Stimulated activated CD4-positive, alpha-beta T cell treated with anti-CD3 and anti-CD28 coated beads, Interleukin-15, amount 100 ng/mL, for 24 hours (primary cell): ENCODE data around the gene SAMM50.
"Not testable (repeated sequence)": the region's sequence is repeated elsewhere in the genome, so short reads cannot be mapped to it uniquely, and the experiment has no call there.

ENCODE experiments used
- DNase-seq: peaks from one replicate; pipeline ENCODE4 v3.0.0-alpha.2; 2020

The SAMM50 gene

DNA sequence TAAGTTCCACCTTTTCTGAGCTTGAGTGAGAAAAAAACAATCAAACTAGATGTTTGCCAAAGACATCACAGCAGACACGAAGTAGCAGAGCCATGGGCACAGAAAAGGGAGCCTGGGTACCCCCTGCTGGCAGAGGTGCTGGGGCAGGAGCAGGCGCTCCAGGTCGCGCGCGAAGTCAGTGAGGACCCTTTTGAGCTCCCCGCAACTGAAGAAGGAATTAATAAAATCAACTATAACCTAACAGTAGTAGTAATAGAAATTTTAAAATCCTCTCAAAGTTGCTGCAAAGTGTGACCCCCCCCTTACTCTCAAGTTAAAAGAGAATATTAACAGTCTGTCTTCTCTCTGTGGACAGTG lies 48.8 kb downstream of the SAMM50 start:
- no peak for DNase-seq

- DNase-seq = no peak
These were observed 50.3 kb downstream of the SAMM50 start for GRCh38 chr22:44005524-44005923.

- DNase-seq = no peak
These were observed 56.9 kb downstream of the SAMM50 start for GRCh38 chr22:44012162-44012561.

- no peak for DNase-seq
These were observed 57.3 kb downstream of the SAMM50 start for GRCh38 chr22:44012591-44012990.

GRCh38 chr22:44014241-44014640 lies 59.0 kb downstream of the SAMM50 start:
- DNase-seq = no peak

- DNase-seq = not testable (repeated sequence)
These were observed 61.3 kb downstream of the SAMM50 start for GRCh38 chr22:44016586-44016985.

- no peak for DNase-seq
These were observed 63.4 kb downstream of the SAMM50 start for GRCh38 chr22:44018594-44018993.

DNA sequence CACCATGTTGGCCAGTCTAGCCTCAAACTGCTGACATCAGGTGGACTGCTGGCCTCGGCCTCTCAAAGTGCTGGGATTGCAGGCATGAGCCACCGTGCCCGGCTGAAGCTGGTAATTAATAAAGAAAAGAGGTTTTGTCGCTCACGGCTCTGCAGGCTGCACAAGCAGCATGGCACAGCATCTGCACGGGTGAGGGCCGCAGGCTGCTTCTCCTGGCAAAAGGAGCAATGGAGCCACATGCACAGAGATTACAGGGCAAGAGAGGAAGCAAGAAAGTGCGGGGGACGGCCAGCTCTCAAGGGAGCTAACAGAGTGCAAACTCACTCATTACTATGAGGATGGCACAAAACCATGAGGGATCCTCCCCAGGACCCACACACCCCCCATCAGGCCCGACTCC lies 64.2 kb downstream of the SAMM50 start:
- no peak for DNase-seq

DNA sequence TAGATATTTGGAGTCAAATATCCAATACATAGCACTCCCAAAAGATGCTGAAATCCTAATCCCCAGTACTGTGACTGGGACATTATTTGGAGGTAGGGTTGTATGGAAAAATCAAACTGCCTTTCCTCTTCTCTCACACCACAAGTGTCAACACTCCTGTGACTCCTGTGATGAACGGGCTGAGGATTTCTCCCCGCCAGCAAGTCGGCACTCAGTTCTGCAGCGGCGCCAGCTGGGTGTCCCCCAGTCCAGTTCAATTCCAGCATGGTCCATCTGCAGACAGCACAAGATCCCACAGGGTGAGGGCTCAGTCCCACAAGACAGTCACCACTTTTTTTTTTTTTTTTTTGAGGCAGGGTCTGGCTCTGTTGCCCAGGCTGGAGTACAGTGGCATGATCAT lies 64.6 kb downstream of the SAMM50 start:
- no peak for DNase-seq

DNA sequence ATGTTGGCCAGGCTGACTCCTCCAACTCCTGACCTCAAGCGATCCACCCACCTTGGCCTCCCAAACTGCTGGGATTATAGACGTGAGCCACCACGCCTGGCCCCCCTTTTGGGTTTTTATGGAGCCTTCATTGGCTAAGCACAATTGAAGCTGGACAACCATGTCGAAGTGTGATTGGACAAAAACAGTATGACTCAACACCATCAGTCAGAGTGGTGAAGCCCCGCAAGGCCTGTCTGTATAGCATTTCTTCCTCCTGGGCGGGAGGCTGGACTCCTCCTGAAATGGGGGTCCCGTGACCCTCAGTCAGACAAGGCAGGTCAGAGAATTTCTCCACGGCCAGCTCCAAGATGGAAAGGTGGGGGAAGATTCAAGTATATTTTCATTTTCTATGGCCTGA lies 65.7 kb downstream of the SAMM50 start:
- DNase-seq = no peak

- peak; percentile 60 for DNase-seq
These were observed 68.4 kb downstream of the SAMM50 start for GRCh38 chr22:44023404-44024287.

DNA sequence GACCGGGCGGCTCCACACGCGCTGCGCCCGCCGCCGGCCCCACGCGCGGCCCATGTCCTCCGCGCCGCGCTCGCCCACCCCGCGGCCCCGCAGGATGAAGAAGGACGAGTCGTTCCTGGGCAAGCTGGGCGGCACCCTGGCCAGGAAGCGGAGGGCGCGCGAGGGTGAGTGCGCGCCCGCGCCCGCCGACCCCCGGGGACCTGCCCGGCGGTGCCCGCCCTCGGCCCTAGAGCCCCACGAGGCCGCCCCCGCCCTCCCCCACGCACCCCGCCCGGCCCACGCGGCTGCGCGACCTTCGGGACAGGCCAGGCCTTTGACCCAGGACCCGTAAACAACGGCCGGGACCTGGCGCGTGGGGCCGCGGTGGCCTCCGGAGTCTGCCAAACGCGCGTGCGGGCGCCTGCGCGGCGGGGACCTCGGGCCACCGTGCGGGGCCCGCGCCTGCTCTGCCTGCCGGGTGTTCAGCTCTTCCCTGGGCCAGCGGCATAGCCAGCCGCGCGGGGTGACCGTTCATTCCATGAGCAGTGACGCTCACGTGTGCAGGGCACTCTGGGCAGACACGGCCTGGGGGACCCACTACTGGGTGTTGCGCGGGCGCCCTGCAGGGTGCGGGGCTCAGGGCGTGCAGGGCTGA lies 69.2 kb downstream of the SAMM50 start, which contains the start of gene PARVB:
Gene PARVB, plus strand, starts transcription at position 15 of the 634 bp plus-strand sequence. Its CDS starts 38 bp downstream, at position 53.
- DNase-seq = peak; percentile 42

DNA sequence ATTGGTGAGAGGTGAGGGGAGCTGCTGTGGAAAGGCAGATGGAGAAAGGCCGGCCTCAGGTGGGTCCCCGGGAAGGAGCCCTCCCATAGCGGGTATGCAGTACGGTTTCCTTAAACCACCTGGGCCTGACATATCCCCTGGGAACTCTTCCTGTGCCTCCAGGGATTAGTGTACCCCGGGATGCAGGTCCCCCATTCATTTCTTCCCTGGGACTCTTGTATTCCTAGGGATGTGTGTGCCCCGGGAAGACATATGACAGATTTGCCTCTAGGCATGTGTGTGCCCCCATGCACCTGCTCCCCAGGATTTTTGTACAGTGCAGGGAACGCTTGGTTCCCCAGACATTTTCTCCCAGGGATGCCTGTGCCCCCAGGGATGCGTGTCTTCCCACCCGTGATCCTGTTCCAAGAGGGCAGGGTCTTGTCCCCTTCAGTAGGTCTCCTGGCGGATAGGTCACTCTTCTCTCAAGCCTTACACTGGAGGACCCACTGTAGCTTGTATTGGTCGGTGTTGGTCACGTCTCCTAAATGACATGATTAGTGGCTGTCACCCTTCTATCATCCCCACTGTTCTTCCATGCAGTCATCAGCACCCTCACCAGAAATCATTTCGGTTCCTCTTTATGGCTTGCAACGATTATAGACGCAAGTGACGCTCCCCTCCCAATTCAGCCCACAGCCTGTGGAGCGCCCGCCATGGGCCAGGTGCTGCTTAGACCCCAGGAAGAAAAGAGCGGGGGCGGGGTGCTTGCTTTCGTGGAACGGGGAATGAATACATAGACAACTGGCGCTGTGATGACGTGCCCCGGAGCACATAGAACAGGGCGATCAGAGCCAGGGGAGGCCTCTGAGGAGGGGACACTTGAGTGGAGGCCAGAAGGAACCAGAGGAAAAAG lies 70.2 kb downstream of the SAMM50 start:
- DNase-seq = no peak

- DNase-seq = no peak
These were observed 70.9 kb downstream of the SAMM50 start for GRCh38 chr22:44026066-44026629.

- peak; percentile 80 for DNase-seq
These were observed 71.6 kb downstream of the SAMM50 start for GRCh38 chr22:44026630-44027511.

- DNase-seq = no peak
These were observed 72.8 kb downstream of the SAMM50 start for GRCh38 chr22:44028091-44028490.

- no peak for DNase-seq
These were observed 73.8 kb downstream of the SAMM50 start for GRCh38 chr22:44029069-44029468.

GRCh38 chr22:44030051-44030701 lies 74.9 kb downstream of the SAMM50 start:
- no peak for DNase-seq

DNA sequence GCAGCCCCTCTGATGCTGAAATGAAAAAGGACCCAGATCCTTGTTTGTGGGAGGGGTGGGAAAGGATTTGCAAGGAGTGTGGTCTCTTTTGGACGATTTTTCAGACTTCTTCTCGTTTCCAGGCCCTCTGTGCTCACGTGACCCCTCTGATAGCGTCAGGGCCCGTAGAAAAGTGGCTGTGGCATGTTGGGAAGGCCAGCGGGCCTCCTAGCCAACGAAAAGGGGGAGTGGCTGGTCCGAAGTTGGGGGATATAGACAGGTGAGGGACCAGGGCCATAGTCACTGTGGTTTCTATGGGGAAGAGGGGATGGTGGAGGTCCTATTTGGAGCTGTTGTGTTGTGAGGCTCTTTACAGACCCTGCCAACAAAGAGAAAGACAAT lies 75.5 kb downstream of the SAMM50 start:
- no peak for DNase-seq

- peak; percentile 20 for DNase-seq
These were observed 76.1 kb downstream of the SAMM50 start for GRCh38 chr22:44031158-44031952.
